ENCODE data around the gene ZDHHC22.
"Not testable (repeated sequence)": the region's sequence is repeated elsewhere in the genome, so short reads cannot be mapped to it uniquely, and the experiment has no call there.

ZDHHC22 gene

DNA sequence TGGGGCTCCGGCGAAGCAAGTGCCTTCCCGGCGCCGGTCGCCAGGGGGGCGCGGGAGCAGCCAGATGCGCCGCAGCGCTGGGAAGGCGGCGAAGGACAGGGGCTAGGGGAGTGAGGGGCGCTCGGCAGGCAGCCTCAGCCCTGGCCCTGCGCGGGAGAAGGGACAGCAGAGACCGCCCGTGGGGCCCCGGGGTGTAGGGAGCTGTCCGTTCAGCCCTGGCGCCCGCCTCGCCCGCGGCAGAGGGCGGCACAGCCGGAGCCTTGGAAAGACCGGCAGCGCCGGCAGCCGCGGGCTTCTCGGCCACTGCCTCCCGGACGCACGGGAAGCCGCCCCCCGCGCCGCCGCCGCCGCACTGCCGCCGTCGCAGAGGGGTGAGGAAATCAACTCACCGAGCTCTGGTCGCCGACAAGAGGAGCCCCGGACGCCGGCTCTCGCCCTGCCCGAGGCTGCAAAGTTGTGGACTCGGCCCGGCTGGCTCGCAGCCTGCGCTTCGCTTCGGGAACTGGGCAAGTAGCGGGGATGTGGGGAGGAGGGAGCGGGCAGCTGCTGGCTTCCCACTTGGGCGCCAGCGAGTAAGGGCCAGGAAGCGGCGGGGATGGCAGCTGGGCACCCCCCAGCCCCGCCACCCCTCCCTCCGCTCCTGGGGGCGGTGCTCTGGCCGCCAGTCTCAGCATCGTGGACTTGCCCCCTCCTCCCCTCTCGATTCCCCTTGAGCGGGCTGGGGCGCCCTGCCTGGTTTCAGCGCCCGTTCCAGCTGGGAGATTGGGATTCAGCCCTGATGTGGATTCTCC lies at the start of gene ZDHHC22:
Gene ZDHHC22 (minus strand): TSS at position 578 of the 791 bp plus-strand sequence. CDS start 2,053 bp downstream, outside the sequence.
- DNase-seq, result no peak

DNA sequence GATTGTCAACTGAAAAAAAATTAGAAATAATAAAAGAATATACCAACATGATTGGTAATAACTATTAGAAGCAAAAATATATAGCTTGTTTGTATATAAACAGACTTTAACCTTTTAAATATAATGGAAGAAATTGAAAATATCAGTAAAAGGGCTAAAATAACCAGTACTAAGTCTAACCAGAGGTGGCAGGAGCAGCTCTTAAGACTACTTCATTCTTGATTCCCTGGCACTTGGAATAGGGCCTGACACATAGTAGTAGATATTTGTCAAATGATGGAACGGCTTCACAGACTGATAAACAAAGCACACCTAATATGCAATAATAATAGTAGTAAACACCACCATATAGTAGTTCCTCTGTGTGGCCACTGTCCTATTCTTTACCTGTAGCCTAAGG lies 49.4 kb upstream of the ZDHHC22 start:
- no peak for DNase-seq

GRCh38 chr14:77189479-77189878 lies 47.9 kb upstream of the ZDHHC22 start:
- no peak for DNase-seq

- DNase-seq, result no peak
Observed at GRCh38 chr14:77187649-77188012, 46.0 kb upstream of the ZDHHC22 start.

GRCh38 chr14:77186911-77187648 lies 45.5 kb upstream of the ZDHHC22 start:
- no peak for DNase-seq

GRCh38 chr14:77185093-77185465 lies 43.5 kb upstream of the ZDHHC22 start:
- DNase-seq, result no peak

DNA sequence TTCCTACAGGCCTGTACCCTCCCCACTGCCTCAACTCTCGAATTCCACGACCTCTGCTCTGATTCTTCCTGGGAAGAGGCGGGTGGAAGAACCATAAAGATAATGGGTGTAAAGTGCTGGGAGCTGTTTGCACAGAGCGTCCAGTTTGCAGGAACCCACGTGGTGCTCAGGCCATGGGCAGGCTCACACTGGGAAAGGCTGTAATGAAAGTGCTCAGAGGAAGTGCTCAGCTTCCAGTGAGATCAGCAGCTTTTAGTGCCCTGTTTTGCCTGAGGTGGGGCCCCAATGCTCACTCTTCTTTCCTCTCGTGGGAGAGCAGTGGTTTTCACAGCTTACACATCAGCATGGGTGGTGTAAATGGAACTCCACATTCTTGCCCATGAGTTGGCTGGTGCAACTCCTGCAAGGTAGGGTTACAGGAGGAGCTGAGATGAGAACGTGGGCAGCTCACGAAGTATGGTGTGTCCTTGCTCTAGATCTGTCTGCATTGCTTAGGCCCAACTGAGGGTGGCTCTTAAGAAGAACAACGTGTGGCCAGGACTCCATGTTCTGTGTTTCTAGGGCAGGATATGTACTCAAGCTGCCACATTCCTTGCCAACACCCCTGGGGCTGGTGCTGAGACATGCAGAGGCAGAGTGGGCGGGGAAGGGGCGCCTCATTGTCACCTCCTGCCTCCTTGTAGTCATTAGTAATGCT lies 43.0 kb upstream of the ZDHHC22 start:
- DNase-seq, result no peak

GRCh38 chr14:77183896-77184295 lies 42.3 kb upstream of the ZDHHC22 start:
- DNase-seq, result no peak

- DNase-seq, result peak; percentile 77
Observed at GRCh38 chr14:77181603-77182437, 40.2 kb upstream of the ZDHHC22 start, which contains the start of gene TMEM63C. TSS of gene TMEM63C (plus strand) at chr14:77181798. CDS start at chr14:77218814, 37,016 bp downstream.

DNA sequence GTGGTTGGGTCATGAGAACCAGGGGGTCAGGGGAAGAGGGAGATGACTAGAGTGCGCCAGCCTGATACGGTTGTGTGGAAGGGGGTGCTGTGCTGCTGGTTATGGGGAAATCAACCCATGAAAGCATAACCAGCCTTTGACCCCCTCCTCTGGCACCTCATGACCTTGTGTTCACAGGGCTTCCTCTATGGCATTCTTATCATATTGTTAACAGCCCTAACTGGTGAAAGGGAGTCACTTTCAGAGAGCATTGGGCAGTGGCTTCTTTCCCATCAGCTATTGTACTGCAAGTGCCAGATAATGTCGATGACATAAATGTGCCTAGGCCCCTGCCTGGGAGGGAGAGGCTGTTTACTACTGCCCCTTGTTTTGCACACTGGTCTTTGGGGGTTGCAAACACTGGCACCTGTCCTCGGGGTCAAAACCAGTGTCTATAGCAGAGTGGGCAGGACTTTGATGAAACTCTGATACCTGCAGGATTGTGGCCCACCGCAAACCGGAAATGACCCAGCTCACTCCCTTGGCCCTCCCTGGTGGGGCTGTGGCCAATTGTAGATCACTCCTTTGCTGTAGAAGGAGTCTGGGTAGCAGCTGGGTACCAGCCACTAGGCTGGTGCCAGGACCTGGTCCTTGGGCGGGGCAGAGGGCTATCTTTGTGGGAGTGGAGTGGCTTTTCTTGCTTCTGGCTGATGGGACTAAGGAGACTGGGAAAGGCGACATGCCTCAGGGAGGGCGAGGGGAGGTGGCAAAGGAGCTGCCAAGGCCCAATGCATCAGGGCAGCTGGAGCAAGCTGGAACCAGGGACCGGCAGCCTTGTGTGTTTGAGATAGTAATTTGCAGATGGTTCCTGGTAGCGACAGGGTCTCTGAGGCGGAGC lies 39.4 kb upstream of the ZDHHC22 start:
- no peak for DNase-seq

DNA sequence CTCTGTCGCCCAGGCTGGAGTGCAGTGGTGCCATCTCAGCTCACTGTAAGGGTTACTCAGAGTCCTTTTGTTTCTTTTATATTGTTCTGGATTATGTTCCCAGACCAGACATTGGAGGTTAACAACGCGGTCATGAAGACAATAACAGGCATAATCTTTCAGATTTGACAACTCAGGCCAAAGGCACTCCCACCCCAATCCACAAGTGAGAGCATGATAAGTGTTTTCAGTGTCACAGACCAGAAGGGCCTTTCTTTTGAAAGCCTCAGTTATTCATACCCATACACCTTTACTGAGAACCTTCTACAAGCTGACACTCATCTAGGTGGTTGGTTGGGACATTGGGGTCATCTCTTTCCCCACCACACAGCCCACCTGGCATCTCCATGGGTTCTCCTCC lies 37.1 kb upstream of the ZDHHC22 start:
- no peak for DNase-seq

DNA sequence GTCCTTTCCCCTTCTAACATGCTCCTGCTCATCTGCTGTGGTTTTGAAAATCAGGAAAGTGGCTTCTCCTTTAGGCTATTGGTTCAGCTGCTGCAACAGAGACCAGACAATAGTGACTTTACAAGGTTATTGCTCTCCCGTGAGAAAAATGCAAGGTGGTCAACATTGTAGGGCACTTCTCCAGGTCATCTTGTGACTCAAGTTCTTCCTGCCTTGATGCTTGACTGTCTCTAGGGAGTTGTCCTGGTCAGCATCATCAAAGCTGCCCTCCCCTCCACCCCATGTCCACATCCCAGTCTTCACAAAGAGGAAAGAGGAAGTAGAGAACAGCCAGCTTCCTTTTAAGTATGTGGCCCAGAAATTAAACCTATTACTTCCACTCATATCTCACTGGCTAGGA lies 36.1 kb upstream of the ZDHHC22 start:
- DNase-seq, result no peak

- DNase-seq, result no peak
Observed at GRCh38 chr14:77175843-77176242, 34.3 kb upstream of the ZDHHC22 start.

DNA sequence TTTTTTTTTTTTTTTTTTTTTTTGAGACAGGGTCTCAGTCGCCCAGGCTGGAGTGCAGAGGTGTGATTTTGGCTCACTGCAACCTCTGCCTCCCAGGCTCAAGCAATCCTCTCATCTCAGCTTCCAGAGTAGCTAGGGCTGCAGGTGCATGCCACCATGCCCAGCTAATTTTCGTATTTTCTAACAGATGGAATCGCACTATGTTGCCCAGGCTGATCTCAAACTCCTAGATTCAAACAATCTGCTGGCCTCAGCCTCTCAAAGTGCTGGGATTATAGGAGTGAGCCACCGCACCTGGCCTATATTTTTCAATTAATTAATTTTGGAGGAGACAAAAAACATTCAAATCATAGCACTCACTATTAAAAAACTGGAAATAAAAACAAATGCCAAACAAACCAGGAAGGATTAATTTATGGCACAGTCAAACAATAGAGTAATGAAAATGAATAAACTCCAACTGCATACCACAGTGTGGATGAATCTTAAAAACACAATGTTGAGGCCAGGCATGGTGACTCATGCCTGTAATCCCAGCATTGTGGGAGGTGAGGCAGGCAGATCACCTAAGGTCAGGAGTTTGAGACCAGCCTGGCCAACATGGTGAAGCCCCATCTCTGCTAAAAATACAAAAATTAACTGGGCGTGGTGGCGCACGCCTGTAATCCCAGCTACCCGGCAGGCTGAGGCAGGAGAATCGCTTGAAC lies 32.5 kb upstream of the ZDHHC22 start:
- not testable (repeated sequence) for DNase-seq

- no peak for DNase-seq
Observed at GRCh38 chr14:77172916-77173315, 31.3 kb upstream of the ZDHHC22 start.

DNA sequence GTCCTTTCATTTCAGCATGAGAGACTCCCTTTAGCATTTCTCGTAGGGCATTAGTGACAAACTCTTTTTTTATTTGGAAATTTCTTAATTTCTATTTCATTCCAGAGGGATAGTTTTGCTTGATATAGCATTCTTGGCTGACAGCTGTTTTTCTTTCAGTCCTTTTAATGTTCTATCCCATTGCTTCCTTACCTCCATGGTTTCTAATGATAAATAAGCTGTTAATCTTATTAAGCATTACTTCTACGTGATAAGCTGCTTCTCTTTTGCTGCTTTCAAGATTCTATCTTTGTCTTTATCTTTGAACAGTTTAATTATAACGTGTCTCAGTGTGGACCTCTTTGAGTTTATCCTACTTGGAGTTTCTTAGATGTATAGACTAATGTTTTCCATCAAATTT lies 28.5 kb upstream of the ZDHHC22 start:
- no peak for DNase-seq

DNA sequence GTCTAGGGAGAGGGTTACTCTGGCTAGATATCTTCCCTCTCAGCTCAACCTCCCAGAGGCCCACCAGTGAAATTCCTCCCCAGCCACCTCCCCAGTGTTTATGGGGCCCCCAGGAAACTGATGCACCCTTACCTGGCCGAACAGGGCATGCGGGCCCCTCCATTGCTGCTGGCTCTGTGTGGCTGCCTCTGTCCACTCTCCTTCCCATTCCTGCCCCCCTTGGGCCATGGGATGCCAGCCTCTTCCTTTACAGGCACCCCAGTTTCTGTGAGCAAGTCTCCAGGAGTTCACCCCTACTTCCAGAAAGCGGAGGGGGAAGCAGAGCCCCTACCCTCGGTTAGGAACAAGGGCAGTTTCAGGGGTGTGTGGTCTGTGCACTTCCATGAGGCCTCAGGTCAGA lies 19.4 kb upstream of the ZDHHC22 start:
- no peak for DNase-seq

GRCh38 chr14:77158882-77159255 lies 17.3 kb upstream of the ZDHHC22 start:
- DNase-seq, result no peak

DNA sequence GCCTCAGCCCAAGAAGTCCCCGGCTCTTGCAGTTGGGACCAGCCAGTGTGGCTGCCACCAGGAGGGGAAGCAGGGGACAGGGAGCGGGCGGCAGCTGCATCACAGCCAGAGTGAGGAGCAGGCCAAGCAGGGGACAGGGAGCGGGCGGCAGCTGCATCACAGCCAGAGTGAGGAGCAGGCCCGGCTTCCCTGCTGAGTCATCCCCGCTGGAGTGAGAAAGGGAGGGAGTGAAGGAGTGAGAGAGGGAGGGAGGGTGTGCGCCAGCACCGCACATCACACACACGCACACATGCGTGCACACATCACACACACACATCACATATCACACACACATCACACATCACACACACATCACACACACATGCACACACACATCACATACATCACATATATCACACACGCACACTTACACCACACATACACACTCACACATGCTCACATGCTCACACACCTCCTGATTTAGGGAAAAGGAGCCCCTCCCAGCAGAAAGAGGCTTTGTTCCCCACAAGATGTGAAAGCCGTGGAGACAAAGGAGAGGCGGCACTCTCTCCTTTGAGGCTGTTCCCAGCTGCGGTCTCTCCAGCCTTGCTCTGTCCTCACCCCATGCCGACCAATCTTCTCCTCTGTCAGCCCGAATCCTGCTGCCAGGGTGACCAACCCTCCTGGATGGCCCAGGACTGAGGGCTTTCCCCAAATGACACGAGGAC lies 16.7 kb upstream of the ZDHHC22 start:
- no peak for DNase-seq

GRCh38 chr14:77157740-77158139 lies 16.1 kb upstream of the ZDHHC22 start:
- no peak for DNase-seq
